Right renal cortex interstitium (tissue), 3 donors: ENCODE results near the gene PTPRA. TPM values are rescaled to one million over a fixed set of nuclear protein-coding genes. Genes with fewer than 3 reads are reported as not detected.
A peak's percentile ranks its signal among the peaks of the same experiment; 100 is the strongest.
"Not testable (repeated sequence)": the region's sequence is repeated elsewhere in the genome, so short reads cannot be mapped to it uniquely, and the experiment has no call there.

Experiments
- DNase-seq, 3 donors: peaks; one replicate each; pipeline ENCODE4 v3.0.0-alpha.2; 2013; ENCODE audit warnings: low read depth in 3 of 3, low spot score in 2 of 3
- polyA plus RNA-seq, 3 donors: library from polyadenylated mRNA; unstranded; fragments of 120-200 nt; gene quantifications; one replicate each; pipeline ENCODE4 v1.2.1, GENCODE V29; 2013; ENCODE audit not compliant: insufficient read length in 3 of 3

The PTPRA gene
- polyA plus RNA-seq, 3 donors = 106 to 117 (median 114) TPM

DNA sequence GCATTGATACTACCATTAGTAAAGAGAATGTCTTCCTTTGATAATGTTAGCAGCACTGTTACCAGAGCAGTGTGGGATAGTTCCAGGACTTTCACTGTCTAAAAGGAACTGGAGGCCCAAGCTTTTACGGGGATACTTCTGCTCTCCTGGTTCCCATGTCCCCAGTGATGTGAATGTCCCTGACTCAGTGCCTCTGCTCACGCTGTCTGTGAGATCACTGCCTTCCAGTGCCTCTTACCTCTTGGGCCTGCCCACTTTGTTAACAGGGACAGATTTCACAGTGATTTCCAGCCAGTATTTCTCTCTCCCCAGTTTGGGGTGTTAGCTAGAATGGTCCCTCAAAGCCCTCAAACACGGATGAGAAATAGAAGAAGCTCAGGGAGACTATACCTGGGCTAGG lies 14.4 kb downstream of the PTPRA start:
- no peak for DNase-seq

DNA sequence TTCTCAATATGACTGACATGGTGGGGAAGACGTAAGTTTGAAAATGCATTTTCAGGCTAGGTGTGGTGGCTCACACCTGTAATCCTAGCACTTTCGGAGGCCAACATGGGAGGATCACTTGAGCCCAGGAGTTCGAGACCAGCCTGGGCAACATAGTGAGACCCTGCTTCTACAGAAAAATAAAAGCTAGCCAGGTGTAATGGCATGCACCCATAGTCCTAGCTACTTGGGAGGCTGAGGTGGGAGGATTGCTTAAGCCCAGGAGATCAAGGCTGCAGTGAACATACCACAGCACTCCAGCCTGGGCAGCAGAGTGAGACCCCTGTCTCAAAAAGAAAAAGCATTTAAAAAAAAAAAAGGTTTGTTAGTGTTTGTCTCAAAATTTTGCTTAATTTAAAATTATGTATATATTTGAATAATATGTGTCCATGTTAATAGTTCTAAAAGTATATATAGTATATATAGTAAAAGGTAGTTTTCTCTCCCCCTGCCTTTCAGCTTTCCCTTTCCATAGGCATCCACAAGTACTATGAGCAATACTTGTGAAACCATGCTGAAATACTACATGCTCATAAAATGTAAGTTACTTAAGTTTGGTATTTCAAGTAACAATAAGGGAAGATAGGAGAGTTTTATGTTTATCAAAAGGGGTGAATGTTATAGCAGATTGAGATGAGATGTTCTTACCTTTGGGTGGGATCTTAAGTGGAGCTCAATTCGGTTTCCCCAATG lies 15.1 kb downstream of the PTPRA start:
- no peak for DNase-seq

- DNase-seq = no peak
Measured at GRCh38 chr20:2889209-2889608, 15.9 kb downstream of the PTPRA start.

GRCh38 chr20:2889797-2890196 lies 16.5 kb downstream of the PTPRA start:
- no peak for DNase-seq

DNA sequence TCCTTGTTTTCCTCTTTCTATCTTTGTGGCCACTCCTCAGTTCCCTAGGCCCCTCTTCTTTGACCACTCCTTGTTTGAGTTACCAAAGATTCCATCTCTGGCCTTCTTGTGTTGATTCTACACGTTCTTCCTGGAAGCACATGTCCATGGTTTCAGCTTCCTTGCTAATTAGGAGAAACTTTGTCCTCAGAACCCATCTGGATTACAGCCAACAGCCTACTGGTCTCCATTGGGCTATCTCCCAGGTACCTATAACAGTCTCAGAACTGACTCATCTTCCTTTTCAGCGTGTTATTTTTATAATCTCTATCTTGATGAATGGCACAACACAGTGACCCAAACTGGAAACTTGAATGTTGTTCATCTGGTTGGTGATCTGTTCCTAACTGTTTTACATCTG lies 17.5 kb downstream of the PTPRA start:
- no peak for DNase-seq

- no peak for DNase-seq
Measured at GRCh38 chr20:2891343-2891742, 18.1 kb downstream of the PTPRA start.

GRCh38 chr20:2892376-2892775 lies 19.1 kb downstream of the PTPRA start:
- no peak for DNase-seq

- DNase-seq = no peak
Measured at GRCh38 chr20:2894221-2894620, 20.9 kb downstream of the PTPRA start.

GRCh38 chr20:2895154-2895553 lies 21.9 kb downstream of the PTPRA start:
- DNase-seq = not testable (repeated sequence)

DNA sequence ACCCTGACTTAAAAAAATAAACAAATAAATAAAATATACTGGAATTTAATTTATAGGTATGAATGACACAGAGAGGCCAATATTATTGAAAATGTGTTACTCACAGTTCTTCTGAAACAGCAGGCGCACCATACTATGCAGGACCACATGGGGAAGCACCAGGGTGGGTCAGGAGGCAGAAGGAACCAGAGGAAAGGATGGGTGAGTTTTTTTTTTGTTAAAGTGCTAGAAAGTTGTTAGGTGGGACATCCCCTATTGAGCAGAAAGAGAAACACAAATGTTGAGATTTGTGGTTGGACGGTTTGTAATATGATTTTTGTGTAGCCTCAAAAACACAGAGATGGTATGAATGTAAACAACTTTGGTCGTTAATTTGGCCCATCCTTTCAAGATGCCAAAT lies 26.0 kb downstream of the PTPRA start:
- DNase-seq = no peak

DNA sequence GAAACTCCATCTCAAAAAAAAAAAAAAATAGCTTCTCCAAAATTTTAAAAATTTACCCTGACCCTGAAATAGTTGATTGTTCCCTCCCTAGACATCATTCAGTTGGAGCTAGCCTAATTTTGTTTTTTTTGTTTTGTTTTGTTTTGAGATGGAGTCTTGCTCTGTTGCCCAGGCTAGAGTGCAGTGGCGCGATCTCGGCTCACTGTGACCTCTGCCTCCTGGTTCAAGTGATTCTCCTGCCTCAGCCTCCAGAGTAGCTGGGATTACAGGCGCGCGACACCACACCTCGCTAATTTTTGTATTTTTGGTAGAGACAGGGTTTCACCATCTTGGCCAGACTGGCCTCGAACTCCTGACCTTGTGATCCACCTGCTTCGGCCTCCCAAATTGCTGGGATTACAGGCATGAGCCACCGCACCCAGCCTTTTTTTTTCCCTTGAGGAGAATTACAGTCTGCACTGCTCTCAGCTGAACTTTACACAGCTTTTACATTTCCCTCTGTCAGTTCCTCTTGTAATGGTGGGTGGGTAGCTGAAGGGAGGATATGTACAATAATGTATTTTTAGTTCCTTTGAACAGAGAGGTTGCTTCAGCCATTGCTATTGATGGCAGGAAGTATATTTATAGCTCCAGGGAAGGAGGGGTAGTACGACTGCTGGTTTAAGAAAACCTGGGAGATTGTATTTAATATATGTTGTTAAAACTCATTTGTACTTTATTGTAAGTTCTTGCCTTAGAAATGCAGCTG lies 27.7 kb downstream of the PTPRA start:
- no peak for DNase-seq

GRCh38 chr20:2902291-2902690 lies 29.0 kb downstream of the PTPRA start:
- DNase-seq = no peak

GRCh38 chr20:2902818-2903217 lies 29.5 kb downstream of the PTPRA start:
- DNase-seq = no peak

DNA sequence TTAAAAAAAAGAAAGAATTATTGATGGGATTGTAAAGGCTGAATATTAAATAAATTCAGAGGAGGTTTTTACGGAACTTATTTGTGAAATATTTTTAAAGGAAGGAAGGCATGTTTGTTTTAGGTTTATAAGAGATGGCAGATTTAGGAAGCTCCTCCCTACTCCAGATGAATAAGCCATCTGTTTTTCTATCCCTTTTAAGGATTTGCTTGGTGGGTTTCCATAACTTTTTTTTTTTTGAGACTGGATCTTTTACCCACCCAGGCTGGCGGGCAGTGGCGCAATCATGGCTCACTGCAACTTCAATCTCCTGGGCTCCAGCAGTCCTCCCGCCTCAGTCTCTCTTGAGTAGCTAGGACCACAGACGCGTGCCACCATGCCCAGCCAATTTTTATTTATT lies 30.4 kb downstream of the PTPRA start:
- no peak for DNase-seq

DNA sequence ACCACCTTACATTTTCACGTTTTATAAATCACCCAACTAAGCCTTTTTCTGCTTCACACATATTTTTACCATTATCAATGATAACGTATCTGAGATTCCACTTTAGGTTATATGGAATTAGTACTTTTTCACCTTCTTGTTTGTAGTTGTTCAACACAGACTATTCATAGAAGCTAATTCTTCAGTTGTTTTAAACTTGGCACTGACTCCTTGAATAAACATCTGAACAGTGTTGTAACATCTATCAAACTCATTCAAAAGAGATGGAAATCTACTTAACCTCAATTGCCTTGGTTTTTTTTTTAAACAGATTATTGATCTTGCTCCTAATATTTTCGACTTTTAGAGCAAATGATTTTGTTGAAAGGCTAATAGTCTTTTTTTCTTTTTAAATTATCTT lies 34.2 kb downstream of the PTPRA start:
- no peak for DNase-seq

GRCh38 chr20:2909953-2910352 lies 36.7 kb downstream of the PTPRA start:
- no peak for DNase-seq

DNA sequence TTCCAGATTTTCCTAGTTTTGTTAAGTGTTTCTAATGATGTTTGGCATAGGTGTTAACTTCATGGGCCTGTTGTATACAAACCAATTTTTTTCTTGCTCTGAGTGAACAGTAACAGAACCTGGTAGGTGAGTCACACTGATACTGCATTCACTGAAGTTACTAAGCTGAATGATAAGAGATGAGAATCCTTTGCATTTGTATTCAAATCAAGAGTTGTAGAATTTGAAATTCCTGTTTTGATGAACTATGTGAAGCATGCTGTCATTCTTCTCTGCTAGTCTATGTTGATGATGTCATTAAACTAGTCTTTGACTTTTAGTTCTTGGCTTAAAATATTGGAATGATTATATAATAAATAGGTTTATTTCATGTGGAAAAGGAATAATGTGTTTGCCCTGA lies 37.9 kb downstream of the PTPRA start:
- no peak for DNase-seq

DNA sequence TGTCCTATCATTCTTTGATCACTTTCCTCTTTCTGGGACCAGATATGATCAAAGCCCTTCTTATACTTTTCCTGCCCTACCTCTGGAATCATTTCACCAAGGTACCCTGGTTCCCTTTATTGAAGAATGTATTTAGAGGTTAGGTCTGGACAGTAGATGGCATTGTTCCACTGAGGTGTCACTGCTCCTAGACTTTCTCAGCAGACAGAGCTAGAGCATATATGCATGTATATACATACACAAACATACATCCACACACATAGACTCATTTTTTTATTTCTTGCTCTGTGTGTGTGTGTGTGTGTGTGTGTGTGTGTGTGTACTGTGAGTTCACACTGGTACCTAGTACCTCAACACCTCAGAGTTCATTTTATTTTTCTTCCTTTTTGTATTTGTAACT lies 40.9 kb downstream of the PTPRA start:
- no peak for DNase-seq

DNA sequence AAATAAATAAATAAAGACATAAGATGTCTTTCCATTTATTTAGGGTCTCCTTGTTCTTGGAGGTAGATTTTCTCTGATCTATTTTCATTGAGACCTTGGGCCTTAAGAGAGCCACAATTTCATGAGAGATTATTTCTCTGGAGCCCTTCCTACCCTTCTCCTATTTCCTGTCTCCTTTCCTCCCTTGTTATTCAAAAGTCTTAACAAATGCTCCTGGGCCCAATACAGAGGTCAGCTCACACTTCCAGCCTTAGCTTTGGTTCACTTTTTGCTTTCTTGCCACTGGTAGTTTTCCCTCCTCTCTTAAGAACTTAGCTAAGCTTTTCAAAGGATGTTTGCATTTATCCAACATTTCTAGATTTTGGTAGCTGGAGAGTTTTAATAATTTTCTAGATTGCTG lies 44.0 kb downstream of the PTPRA start:
- no peak for DNase-seq

DNA sequence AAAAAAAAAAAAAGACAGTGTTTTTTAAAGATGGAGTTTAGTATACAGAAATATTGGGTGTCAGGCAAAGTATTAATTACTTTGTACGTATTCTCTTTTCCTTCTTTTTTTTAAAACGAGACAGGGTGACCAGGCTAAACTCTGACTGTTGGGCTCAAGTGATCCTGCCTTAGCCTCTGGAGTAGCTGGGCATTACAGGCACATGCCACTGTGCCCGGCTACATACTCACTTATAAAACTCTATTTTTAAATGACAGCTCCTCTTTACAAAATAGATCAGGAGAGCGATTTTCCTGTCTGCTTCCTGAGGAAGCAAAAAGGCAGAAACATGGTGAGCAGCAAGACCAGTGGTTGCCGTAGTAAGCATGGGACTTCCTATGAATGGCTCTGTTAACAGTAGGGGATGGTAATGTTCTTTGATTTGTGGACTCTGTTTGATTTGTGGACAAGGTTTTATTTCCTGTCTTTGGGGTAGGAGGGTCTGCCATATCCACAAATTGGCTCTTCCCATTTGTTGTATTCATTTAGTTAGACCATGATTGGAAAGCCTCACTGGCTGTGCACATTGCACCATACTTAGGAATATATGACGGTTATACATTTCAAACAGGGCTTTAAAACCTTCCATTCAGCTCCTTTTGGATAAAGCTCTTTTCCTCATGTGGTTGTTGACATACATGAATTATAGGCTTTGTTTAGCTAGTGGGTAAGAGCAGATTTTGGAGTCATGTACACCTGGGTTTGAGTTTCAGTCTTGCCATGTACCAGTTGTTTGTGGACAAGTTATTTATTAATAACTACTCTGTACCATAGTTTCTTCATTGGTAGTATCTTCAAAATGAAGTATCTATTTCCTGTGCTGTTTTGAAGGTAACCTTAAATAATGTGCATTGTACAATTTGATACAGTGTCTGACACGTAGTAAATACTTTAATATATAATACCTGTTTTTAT lies 45.1 kb downstream of the PTPRA start:
- no peak for DNase-seq

DNA sequence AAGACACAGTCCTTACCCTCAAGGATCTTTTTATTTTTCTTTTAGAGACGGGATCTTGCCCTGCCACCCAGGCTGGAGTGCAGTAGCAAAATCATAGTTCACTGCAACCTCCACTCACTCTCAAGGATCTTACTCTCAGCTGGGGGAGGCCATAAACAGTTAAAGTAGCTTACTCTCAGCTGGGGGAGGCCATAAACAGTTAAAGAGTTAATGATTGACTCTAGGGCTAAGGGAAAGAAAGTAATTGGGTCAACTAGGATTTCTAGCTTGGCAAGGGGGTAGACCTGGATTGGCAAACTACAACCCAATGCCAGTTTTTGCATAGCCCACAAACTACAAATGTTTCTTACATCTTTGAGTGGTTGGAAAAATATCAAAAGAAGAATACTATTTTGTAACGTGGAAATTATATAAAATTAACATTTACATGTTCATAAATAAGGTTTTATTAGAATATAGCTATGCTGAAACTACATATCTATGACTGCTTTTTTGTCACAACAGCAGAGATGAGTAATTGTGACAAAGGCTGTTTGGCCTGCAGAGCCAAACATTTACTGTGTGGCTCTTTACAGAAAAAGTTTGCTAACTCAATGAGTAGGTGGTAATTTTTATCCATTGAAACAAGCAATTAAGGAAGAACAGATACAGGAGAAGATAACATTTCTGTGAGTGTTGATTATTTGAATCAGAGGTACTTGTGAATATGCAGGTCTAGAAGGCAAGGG lies 46.4 kb downstream of the PTPRA start:
- peak in 1 of 3 donors; percentile 33 for DNase-seq
